ENCODE results near the gene TRPM3.

DNA sequence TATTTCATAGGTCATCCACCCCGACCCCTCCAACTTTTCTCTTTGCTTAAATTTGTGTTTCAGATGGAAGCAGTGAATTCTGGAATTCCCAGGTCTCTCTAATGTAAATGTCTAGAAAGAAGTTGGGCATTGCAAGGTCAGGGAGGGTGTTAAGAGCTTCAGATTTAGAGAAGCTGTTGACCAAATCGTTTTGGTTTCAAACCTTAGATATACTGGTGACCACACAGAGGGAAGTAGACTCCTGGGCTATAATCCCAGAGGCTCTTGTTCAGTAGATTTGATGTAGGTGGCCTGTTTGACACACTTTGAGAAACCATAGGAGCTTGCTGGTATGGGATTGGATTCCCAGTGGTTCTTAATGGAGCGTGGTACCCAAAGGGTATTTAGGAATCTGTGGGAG is 569.6 kb downstream of the TRPM3 start:
- TF ChIP-seq ZNF274 (IDR thresholded peaks at IDR 0.05; ENCODE audit: low read depth, low read length) (no peak), SUZ12 (IDR thresholded peaks at IDR 0.05; ENCODE audit: extremely low read depth, insufficient read depth, insufficient read length) (no peak)

Measured in NT2/D1 (cell line).